GM19099 (cell line): ENCODE data around the gene BBX.

Experiments used
- POLR2A ChIP-seq: IDR thresholded peaks from 3 replicates; pipeline ENCODE4 v1.6.1; 2011; ENCODE audit warnings: low read depth; ENCODE audit not compliant: insufficient read length; ENCODE audit errors: extremely low read depth

BBX gene

GRCh38 chr3:107578091-107578490 is 55.3 kb downstream of the BBX start:
- TF ChIP-seq POLR2A = no peak

DNA sequence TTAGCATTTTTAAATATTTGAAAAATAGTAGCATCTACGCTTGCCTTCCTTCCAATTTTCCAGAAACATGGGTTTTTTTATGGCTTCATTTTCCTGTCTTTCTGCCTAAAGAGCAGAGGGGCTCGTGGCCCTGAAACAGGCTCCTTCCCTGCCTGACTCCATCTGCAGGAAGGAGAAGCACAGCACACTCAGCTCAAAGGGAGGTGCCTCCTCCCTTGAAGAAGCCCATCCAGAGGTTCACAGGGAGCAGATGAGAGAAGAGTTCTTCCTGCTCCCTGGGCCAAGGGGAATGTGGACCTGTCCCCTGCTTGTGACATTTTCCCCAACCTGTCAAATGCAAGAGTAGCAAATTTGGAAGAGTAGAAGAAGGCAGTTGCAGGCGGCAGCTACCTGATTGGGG is 55.8 kb downstream of the BBX start:
- TF ChIP-seq POLR2A = no peak

DNA sequence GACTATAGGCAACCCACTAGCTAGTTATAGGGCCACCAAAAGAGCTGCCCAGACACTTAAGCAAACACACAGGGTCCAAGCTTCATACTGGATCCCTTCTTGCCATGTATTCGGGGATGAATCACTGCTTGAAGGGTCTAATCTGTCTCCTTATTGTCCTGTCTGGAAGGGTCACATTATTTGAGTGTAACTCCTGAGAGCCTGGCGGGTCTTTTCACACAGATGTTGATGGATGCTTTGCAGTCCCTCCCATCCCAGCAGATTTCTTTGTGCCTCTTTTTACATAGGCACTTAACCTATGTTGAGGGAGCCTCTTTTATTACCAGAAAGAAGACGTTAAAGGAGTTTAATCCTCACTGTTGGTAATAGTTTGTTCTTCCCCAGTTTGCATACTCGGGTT is 56.6 kb downstream of the BBX start:
- TF ChIP-seq POLR2A = no peak

- TF ChIP-seq POLR2A = no peak
Measured at GRCh38 chr3:107581230-107581629, 58.5 kb downstream of the BBX start.

- no peak for TF ChIP-seq POLR2A
Measured at GRCh38 chr3:107588217-107588616, 65.5 kb downstream of the BBX start.

- TF ChIP-seq POLR2A = no peak
Measured at GRCh38 chr3:107589454-107589853, 66.7 kb downstream of the BBX start.

DNA sequence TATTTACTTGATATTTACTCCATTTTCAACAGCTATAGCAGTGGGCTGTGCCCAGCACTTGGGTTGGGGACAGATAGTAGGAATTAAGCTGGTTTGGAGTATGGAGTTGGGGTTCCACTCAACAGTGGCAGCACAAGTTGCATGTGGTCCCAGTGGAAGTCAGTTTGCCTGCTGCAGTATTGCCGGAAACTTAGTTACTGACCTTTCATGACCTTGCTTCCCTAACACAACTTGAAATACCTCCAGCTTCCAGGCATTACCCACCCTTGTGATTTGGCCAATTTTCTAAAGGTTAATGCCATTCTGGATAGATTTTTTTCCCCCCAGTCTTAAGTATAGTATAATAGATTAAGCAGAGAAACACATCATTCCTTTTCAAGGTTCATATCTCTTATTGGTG is 68.0 kb downstream of the BBX start:
- TF ChIP-seq POLR2A = no peak

DNA sequence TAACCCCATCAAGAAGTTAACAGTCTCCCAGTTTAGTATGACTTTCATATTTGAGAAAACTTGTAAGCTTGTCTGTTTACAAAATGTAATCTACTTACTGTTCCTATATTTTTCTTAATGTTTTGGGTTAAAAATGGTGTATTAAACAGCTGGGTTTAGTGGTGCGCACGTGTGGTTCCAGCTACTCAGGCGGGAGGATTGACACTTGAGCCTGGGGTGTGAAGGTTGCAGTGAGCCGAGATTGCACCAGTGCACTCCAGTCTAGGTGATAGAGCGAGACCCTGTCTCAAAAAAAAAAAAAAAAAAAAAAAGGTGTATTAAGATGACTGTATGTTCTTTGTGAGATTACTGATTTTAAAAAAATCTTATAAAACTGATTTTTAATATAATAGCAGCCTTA is 69.3 kb downstream of the BBX start:
- no peak for TF ChIP-seq POLR2A

GRCh38 chr3:107594870-107595269 is 72.1 kb downstream of the BBX start:
- no peak for TF ChIP-seq POLR2A

DNA sequence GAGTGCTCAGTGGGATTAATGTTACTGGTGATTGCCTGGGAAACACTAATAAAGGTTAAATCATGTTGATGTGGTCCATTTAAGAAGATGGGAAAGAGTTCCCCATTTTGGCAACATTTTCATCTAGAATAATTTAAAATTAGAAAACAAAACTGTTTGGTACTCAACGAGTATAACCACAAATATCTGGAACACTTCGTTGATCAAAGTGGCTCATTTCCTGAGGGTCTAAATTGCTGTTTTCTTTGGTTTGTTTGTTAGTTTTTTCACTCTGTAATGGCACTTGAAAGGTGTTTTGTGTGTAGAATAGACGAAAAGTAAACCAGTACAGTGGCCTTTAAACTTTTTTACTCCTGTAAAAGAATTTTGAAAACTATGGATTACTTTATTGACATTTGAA is 73.9 kb downstream of the BBX start:
- TF ChIP-seq POLR2A = no peak

DNA sequence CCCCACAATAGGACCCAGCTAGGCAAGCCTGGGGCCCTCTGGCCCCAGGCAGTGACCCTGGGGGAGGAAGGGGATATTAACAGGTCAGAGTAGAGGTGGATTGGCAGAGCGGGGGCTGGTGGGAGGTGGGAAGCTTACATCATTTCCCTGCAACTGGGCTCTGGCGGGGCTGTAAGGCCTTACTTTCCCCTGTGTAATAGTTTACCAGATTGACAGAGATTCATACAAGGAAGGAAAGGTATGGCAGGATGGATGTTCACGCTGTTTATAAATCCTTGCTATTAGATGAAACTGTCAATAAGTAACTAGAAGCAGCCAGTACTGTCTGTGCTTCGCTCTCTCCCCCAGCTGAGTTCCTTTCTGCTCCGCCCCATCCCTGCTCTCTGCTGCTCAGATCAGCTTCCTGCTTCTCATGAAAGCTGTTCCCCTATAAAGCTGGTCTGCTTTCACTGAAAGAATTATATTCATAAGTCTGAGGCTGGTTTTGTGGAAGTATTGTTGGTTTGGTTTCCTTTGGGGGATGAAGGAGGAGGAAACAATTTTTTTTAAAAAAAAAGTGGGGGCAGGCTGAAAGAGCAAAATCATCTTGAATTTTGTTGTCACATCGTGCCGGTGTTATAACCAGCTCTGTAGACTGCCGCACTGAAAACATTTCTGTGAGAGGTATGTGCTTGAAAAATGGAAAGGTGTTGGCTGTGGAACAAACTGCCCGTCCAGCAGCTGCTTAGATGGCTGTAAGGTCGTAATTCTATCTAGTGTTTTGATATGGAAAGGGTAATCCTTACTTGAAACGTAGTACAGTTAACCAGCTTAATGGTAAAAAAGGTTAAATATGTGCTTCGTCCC is 76.4 kb downstream of the BBX start:
- peak; percentile 48 for TF ChIP-seq POLR2A

- TF ChIP-seq POLR2A = no peak
Measured at GRCh38 chr3:107599772-107600145, 77.0 kb downstream of the BBX start.

DNA sequence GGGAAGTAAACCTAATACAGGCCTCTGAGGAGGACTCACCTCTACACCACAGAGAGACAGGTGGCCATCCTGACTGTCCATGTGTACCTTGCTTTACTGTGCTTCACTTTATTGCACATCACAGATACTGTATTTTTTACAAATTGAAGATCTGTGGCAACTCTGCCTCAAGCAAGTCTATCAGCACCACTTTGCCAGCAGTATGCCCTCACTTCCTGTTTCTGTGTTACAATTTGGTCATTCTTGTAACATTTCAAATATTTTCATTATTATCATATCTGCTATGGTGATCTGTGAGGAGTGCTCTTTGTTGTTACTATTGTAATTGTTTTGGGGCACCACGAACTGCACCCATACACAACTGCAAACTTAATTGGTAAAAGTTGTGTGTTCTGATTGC is 78.0 kb downstream of the BBX start:
- TF ChIP-seq POLR2A = no peak

GRCh38 chr3:107604057-107604822 is 81.5 kb downstream of the BBX start:
- no peak for TF ChIP-seq POLR2A

- TF ChIP-seq POLR2A = no peak
Measured at GRCh38 chr3:107611775-107612469, 89.2 kb downstream of the BBX start.

DNA sequence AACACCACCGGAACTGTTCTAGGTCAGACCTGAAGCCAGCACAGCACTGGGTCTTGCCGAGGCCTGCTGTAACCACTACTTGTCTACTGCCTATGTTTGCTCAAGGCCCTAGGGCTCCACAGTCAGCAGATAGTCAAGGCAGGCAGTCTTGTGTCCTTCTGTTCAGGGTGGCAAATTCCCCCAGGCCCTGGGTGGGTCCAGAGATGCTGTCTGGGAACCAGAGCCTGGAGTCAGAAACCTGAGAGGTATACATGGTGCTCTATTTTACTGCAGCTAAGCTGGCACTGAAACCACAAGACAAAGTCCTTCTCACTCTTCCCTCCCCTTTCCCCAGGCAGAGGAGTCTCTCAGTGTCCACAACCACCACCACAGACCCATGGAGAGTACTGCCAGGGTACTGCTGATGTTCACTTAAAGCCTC is 89.9 kb downstream of the BBX start:
- TF ChIP-seq POLR2A = no peak

GRCh38 chr3:107619549-107619948 is 96.8 kb downstream of the BBX start:
- TF ChIP-seq POLR2A = no peak

GRCh38 chr3:107620534-107620933 is 97.8 kb downstream of the BBX start:
- no peak for TF ChIP-seq POLR2A
